GM04503 (cell line): ENCODE data around the gene ATP8B3.

Source experiments
- DNase-seq: peaks from one replicate; pipeline ENCODE4 v3.0.0-alpha.2; 2012; ENCODE audit warnings: low read depth

Gene ATP8B3

DNA sequence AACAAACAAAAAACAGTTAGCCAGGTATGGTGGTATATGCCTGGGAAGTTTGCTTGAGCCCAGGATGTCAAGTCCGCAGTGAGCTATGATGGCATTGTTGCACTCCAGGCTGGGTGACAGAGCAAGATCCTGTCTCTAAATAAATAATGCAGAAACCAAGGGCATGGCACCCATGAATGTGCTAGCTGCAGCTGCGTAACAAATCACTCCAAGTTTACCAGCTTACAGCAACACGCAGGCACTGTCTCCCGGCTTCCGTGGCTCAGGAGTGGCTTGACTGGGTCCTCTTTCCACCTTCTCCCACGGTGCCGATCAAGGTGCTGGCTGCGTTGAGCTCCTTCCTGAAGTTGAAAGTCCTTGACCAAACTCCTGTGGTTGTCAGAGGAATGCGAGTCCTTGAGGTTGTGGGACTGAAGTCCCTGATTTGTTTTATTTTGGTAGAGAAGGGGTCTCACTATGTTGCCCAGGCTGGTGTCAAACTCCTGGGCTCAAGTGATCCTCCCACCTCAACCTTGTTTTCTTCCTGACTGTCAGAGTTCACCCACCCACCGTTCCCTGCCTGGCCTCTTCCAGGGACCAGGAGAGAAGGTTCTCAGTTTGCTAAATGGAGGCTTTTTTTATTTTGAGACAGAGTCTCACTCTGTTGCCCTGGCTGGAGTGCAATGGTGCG is 72.0 kb downstream of the ATP8B3 start:
- DNase-seq, result no peak

GRCh38 chr19:1736927-1737326 is 75.1 kb downstream of the ATP8B3 start:
- no peak for DNase-seq

DNA sequence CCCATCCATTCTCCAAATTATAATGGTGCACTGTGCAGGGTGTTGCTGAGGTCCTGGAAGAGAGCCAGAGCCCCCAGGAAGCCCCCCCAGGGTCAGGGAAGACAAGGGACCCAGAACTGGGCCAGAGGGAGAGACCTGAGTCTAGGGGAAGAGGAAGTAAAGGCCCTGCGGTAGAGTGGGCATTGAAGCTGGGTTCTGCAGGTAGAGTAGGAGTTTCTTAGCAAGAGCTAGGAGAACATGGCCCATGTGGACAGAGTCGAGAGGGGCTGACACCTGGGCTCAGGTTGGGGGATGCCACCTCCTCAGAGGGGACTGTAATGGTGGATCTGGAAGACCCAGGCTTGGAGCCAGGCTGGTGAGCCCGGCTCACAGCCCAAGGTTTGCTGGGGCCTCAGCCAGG is 75.8 kb downstream of the ATP8B3 start:
- no peak for DNase-seq

GRCh38 chr19:1734321-1734966 is 77.6 kb downstream of the ATP8B3 start:
- no peak for DNase-seq
